HG03045 (cell line): ENCODE measurements around the gene PDLIM7.
"Not testable (repeated sequence)": the region's sequence is repeated elsewhere in the genome, so short reads cannot be mapped to it uniquely, and the experiment has no call there.

Experiments used
- ATAC-seq: cut with Tn5 transposase; IDR thresholded peaks from one replicate; pipeline ENCODE4 v1.9.1; 2021; ENCODE audit warnings: mild to moderate bottlenecking, moderate library complexity; ENCODE audit not compliant: unreplicated experiment

The PDLIM7 gene

DNA sequence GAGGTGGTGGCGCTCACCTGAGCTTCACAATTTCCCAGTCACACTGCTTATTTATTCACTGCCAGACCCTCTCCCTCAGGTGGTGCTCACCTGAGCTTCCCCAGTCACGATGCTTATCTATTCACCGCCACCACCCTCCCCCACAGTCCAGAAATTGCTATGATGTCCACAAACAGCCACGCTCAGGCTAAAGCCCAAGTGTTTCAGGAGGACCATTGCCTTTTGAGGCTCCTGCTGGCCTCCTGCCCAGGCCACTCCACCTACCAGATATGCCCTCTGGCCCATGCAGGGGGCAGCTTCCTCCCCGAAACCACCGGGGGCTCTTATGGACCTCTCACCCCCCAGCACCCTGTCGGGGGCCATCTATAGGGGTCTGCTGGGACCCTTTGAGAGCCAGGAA, 4.6 kb downstream of the PDLIM7 start:
- ATAC-seq: no peak

DNA sequence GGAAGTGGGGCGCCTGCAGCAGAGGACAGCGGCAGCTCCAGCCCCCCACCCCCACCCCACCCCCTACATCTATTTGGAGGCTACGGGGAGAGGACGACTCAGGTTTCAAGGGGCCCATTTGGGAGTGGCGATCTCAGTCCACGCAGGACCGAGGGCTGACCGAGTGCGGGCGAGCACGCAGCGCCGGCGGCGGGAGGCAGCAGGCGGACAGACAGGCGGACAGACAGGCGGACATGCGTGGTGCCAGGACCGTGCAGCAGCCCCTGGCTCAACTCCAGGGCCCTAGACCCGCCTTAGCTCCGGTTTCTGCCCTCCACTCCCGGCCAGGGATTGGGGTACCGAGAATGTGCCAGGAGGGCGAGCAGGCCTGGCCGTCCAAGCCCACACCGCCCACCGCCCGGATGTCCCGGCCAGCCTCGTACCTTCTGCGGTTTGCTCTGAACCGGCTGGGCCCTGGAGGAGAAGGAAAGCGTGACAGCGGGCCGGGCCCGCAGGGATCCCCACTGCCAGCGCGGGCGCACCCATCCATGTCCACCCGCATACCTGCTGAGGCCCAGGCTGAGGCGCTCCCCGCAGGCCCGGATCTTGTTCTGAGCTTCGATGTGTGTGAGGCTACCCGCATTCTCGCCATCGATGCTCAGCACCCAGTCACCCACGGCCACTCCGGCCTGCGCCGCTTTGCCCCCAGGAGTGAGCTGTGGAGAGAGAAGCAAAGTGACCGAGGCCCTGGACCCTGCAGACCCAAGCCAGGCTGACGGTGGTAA, 5.2 kb downstream of the PDLIM7 start:
- no peak for ATAC-seq

DNA sequence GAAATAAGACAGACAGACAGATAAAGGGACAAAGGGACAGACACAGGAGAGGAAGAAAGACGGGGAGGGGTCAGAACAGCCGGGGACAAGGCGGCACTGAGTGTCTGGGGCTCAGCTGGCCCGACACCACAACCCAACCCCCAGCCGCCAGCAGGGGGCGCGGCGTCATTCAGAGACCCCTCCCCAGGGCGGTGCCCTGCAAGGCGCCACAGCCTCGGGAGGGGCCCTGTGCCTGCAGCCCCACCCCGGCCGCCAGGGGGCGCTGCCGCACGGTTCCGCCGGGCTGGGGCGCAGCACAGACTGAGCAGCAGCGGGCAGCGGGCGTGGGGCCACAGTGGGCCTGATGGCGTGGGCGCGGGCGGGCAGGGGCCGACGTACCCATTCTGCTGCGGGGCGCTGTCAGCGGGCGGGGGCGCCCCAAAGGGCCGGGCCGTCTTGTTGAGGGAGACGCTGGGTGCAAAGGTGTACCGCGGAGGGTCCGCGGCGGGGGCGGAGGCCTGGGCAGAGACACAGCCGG, 5.9 kb downstream of the PDLIM7 start:
- ATAC-seq: no peak

DNA sequence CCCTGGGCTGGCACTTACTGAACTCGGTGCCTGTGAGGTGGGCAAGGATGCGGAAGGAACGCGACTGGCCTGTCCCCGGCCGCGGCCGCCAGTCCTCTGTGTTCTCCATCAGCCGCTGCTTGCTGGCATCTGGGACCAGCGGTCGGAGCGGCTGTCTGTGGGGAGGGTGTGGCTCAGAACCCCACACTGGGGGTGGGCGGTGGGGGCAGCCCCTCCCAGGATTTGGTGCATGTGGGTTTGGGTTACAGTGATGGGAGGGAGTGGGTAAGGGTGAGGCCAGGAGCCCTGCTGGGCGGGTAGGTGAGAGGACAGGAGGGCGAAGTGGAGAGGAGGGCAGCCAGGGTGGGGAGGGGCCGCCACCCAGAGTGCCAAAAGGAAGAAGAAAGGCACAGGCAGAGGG, 6.4 kb downstream of the PDLIM7 start:
- no peak for ATAC-seq

DNA sequence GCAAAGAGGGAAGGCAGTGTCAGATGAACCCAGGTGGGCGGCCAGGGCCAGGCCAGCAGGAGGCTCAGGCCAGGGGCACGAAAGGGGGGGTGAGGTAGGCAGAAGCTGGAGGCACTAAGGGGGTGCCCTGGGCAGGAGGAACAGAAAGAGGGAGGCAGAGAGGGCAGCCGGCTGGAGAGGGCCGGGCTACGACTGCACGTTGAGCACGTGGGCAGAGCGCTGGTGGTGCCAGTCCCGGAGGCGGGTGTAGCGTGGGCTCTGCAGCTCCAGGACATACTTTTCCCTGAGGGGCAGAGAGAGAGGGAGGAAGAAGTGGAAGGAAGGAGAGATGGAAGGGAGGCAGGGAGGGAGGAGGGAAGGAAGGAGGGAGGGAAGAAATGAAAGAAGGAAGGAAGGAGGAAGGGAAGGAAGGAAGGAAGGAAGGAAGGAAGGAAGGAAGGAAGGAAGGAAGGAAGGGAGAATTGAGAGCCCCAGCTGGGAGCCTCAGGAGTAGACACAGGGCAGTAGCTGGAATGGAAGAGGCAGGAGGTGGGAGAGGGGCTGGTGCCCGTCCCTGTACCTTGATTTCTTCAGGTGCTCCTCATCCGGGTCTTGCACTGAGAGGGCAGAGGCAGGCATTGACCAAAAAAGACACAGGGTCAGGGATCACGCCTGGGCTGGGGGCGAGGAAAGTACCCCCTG, 7.0 kb downstream of the PDLIM7 start:
- no peak for ATAC-seq

DNA sequence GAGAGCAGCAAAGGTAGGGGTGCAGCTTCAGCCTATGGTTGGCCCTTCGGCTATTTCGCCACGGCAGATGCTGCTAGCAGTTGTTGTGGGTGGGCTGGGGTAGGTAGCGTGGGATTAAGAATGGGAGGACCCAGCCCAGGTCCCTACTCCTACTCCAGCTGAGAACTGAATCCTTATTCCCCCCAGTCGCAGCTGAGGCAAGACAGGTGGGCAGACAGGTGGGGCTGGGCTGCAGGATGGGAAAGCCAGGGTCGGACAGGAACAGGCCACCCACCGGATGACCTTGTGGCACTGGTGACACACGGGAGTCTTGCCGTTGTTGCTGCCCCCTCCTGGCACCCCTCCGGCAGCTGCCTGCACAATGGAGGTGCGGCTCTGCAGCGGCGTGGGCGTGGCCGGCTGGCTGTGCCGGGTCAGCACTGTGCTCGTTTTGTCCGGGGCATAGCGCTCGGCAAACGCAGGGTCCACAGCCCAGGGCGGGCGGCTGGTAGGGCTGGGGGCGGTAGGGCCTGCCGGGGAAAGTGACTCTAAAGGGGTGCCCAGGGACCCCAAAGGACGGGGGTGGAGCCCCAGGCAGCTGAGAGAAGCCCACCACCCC, 8.2 kb downstream of the PDLIM7 start:
- no peak for ATAC-seq

DNA sequence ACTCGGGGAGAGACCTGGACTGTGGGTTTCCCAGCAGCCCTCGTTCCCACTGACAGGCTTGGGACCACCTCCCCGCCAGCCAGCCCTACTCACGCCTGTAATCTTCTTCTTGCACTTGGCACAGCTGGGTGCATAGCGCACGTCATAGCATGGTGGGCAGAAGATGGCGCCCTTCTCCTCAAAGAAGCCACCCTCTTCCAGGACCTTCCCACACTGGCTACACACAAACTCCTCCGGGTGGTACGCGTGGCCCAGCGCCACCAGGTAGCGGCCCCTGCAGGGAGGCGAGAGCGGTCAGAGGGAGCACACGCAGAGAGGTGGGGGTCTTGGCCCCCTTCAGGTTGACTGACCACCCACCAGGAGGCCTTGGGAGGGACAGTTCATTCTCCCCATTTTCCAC, 9.4 kb downstream of the PDLIM7 start:
- no peak for ATAC-seq

DNA sequence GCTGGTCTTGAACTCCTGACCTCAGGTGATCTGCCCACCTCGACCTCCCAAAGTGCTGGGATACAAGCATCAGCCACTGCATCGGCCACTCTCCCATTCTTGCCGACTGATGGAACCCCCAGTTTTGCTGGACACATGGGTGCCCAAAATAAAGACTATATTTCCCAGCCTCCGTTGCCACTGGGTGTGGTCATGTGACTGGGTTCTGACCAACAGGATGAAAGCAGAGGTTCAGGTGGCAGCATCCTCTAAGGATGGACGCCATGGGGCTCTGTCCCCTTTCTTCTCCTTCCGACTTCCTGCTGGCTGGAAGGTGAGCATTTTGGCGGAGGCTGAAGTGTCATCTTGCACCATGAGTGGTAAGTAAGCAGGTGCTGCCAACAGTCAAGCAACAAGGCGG, 10.3 kb downstream of the PDLIM7 start:
- no peak for ATAC-seq

DNA sequence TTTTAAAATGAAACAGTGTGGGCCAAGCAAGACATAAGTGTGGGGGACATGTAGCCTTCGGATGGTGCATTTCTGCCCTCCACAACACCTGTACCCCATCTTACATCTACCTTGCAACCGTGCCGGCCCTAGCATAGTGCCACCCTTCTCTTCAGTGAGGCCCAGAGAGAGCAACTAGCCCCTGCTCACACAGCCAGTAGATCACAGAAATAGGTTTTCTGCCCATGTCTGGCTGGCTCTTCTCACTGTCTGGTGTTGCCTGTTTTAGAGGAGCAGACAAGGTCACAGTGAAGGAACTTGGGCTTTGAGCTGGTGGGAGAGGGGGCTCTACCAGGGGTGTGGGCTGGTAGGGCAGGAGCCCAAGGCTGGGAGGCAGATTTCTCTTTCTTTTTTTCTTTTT, 11.1 kb downstream of the PDLIM7 start:
- ATAC-seq: no peak

DNA sequence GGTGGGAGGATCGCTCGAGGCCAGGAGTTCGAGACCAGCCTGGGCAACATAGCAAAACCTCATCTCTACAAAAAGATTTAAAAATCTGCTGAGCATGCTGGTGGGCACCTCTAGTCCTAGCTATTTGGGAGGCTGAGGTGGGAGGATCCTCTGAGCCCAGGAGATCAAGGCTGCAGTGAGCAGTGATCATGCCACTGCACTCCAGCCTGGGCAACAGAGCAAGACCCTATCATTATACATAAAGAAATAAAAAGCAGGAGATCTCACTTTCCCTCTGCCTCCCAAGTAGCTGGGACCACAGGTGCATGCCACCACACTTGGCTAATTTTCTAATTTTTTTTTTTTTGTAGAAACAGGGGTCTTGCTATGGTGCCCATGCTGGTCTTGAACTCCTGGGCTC, 11.7 kb downstream of the PDLIM7 start:
- ATAC-seq: not testable (repeated sequence)

DNA sequence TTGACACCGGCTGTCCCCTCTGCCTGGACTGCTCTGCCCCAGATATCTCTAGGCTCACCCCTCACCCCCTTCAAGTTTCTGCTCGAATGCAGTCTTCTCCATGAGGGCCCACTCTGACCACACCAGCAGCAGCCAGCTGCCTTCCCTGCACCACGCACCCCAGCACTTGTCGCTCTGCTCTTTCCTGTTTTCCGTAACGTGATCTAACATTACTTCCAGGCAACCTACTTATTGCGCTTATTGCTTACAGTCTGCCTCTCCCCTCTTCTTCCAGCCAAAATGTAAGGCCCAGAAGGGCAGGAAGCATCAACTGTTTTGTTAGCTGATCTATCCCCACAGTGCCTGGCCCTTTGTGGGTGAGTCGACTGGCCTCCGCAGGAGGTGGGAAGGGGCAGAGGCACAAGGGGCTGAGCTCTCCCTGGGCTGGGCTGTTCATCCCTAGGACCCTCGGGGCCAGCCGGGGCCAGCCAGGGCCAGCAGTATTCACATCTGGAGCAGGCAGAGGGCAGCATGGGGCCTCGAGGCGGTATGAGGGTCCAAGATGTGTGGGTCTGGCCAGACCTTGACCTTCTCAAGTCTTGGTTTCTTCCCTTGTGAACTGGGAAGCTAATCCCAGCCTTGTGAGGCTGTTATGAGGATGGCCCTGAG, 12.4 kb downstream of the PDLIM7 start:
- no peak for ATAC-seq

DNA sequence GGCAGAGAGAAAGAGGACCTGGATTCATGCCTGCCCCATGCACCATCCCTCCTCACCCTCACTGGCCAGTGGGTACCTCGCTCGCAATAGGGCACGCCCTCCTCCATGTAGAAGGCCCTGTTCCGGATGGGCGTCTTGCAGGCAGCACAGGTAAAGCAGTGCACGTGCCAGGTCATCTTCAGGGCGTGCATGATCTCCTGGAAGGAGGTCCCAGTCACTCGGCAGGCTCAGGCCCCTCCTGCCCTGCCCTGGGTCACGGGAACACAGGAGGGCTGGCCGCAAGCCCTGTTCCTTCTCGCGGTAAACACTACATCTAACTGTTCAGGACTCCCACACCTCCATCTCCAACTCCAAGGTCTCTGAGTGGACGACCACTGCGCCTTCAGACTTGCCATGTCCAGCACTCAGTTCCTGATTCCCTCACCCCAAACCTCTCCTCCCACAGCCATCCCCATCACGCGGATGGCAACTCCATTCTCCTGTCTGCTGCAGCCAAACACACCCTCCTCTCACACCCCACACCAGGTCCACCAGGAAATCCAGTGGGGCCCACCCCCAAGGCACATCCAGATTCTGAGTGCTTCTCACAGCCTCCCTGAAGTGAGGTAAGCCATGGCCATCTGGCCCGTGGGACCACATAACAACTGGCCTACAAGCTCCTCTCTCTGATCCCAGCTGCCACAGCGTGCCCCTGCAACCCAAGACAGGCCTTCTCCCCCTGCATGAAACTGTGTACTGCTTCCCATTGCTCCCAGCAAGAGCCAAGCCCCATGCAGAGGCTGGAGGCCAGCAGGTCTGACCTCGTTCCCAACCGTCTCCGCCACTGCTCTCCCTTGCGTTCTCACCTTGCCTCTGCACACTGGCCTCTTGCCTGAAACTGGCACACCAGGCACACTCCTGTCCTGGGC, 13.2 kb downstream of the PDLIM7 start:
- no peak for ATAC-seq

DNA sequence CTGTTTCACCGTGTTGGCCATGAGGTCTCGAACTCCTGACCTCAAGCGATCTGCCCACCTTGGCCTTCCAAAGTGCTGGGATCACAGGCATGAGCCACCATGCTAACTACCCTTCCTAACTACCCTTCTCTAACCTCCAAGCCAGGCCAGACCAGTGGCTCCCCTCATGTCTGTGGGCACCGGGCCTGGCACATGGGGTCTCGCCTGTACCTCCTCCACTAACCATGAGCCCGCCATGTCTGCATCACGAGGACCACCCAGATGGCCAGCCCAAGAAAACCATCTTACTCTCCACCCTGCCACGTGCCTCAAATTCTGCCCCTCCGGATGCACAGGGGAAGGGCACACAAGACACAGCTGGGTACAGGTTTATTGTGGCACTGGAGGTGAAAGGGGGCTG, 14.4 kb downstream of the PDLIM7 start:
- no peak for ATAC-seq

DNA sequence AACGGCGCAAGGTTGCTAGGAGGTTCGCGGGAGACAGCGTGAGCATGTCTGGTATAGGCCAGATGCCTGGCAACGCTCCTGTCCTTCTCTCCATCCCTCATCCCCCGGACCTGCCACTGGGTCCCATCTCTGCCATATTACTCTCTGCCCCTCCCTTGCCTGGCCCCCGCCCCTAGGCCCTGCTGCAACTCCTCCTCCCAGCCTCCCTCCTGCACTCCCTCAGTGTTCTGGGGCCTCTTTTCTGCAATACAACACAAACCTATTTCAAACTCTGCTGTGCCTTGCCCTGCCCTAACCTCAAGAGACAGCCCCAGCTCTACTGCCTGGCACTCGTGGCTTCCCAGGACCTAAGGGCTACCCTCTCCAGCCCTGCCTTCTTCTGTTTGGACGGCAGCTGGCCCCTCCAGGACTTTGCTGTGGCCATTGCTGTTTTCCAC, 15.0 kb downstream of the PDLIM7 start:
- no peak for ATAC-seq

DNA sequence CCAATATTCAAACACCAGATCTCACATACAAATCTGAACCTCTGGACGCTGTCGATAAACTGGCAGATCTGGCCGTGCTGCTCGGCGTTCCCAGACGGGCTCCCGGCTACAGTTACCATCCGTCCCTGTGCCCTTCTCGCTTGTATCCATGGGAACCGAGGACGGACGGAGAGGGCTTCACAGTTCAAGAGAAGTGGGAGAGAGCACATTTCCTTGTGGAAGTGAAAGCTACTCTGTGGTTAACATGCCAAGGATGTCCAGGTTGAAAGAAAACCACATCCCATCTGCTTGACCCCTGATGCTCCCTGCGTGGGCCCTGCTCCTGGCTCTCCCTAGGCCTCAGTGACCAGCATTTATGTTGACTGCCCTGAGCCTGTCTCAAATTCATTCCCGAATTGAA, 17.6 kb downstream of the PDLIM7 start:
- no peak for ATAC-seq

DNA sequence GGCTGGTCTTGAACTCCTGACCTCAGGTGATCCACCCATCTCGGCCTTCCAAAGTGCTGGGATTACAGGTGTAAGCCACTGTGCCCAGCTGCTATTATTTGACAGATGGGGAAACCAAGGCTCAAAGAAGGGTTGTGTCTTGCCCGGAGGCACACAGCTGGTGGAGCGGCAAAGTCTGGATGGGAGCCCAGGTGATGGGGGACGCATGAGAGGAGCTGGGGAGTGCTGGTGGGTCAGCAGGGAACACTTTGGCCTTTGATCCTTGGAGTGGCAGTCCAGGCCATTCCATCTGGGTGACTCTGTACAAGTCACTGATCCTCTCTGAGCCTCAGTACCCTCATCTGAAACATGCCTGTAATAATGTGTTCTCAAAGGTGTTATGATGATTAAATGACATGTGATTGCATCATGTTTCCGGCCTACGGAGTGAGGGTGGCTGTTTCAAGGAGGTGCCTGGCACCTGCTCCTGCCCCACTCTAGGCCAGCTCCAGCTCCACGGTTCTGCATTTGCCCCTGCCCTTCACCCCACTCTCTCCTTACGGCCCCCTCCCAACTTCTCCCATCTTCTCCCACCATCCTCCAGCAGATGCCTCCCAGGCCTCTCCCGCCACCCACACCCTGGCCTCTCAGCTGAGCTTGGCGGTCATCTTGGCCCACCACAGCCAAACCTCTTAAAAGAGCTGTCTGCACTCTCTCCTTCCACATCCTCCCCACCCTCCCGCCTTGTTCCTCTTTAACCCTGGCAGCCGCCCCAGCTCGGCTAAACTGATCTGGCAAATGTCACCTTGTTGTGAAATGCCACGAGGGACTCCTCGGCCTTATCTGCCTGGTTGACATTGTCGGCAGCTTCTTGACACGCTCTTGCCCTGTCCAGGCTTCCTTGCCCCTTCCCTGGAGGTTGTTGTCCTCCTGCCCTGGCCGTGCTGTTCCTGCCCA, 18.4 kb downstream of the PDLIM7 start:
- no peak for ATAC-seq

DNA sequence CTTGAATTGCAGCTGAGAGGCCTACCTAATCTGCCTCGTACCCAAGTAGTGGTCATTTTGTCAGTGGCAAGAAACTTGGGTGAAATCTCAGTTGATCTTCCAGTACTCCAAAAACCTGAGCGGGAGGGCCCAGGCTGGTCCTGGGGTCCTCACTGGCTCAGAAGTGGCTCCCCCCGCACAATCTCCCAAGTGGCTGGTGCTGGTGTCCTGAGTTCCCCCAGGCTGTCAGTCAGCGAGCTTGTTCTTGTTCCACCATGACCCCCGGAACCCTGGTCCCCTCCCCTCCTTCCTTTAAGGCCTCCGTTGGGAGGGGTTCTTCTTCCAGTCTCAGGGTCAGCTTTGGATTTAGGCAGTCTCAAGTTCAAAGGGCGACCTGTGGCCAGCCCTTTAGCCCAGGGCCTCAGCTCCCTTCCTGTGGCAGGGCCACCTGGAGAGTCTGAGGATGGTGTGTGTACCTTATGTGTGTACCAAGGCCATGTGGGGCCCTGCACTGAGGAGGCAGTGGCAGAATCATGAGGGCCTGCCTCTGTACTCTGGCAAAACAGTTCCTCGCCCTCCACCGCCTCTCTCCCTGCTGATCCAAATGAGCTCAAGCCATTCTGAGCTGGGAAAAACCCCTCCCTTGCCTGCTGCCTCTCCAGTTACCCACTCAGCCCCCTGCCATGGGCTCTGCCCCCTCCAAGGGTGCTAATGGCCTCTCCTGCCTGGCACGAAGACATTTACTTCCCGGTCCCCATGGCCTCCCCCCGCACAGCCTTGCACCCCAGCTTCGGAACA, 19.5 kb downstream of the PDLIM7 start:
- ATAC-seq: no peak

DNA sequence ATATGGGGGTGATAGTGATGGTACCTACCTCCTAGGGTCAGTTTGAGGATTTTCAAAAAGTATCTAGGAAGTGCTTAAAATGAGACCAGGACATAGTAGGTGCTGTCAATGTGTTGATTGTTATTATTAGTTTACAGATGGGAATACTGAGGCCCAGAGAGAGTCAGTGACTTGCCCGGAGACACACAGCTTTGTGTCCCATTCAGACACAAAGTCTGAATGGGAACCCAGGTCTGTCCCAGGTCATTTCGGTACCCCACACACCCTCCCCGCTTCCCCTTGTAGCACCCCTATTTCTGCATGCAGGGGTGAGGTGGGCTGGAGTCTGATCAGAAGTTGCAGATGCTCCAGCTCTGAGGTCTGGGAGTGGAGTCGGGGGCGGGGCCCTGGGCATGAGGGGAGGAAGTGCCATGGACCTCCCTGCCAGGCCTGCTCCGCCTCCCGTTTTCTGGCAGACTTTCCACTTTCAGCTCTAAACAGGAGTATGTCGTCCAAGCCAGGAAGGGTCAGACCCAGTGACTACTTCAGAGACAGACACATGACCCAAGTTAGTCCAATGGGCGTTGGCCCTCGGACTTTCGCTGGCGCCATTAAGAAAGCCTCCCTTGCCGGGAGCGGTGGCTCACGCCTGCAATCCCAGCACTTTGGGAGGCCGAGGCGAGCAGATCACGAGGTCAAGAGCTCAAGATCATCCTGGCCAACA, 20.7 kb downstream of the PDLIM7 start:
- no peak for ATAC-seq
